Measurements from ENCODE around the gene NUDT3. TPM values are rescaled to one million over a fixed set of nuclear protein-coding genes. Genes with fewer than 3 reads are reported as not detected.

NUDT3 gene
- total RNA-seq, 1 experiment from 2014 or later, result 25.2 TPM

DNA sequence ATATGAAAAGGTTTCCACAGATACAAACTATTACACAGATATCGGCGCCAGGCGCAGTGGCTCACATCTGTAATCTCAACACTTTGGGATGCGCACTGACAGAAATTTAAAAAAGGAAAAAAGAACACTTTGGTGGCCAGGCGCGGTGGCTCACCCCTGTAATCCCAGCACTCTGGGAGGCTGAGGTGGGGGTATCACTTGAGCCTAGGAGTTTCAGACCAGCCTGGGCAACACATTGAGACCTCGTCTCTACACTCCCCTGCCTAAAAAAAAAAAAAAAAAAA is 41.6 kb downstream of the NUDT3 start:
- Histone ChIP-seq H3K9me2 (ENCODE audit: insufficient read depth) (no peaks in the 10 kb centered on the region), H3K27ac (ENCODE audit: low read depth, low read length) (no peak overlapping the region), H3K9me3 (ENCODE audit: control insufficient read depth in 1 of 2, insufficient read depth in 1 of 2, low read depth in 1 of 2, low read length in 2 of 2) (no peaks in the 10 kb centered on the region), H3K79me2 (ENCODE audit: insufficient read depth, low read length) (peaks cover 91% of the 10 kb centered on the region), H3K4me3 (replicated peaks in 1 of 2; ENCODE audit: low read depth in 1 of 2, low read length in 2 of 2) (no peak overlapping the region), H3K27me3 (ENCODE audit: insufficient read depth, low read length) (no peaks in the 10 kb centered on the region), H3K4me1 (ENCODE audit: control insufficient read depth in 1 of 2, insufficient read depth in 2 of 2, low read length in 2 of 2) (peaks cover 0 to 2% of the 10 kb centered on the region in 2 experiments; a peak in 1 of 4 replicates), H3K9ac (ENCODE audit: low read length) (no peak overlapping the region), H3K36me3 (ENCODE audit: control insufficient read depth in 1 of 2, insufficient read depth in 2 of 2, low read length in 2 of 2) (no peaks in the 10 kb centered on the region), H4K20me1 (ENCODE audit: insufficient read depth) (peaks cover 25% of the 10 kb centered on the region), H2AFZ (ENCODE audit: low read depth, low read length, poor library complexity, severe bottlenecking) (no peak overlapping the region), H3K4me2 (ENCODE audit: low read length) (no peak overlapping the region)
- intact Hi-C loops (cut with micrococcal nuclease), result no loop called here
- TF ChIP-seq EZH2 (IDR thresholded peaks at IDR 0.05) (no peak), MAX (IDR thresholded peaks at IDR 0.05) (no peak), EGR1 (IDR thresholded peaks at IDR 0.05; ENCODE audit: low read depth) (no peak), ZNF274 (IDR thresholded peaks at IDR 0.05; ENCODE audit: low read depth, low read length) (no peak), JUND (IDR thresholded peaks at IDR 0.05) (no peak), CEBPB (IDR thresholded peaks at IDR 0.05; ENCODE audit: low read depth) (no peak), RAD21 (IDR thresholded peaks at IDR 0.05; ENCODE audit: low read depth) (no peak), TCF7L2 (IDR thresholded peaks at IDR 0.05; ENCODE audit: borderline replicate concordance, extremely low read depth, insufficient read depth, insufficient read length) (no peak), YY1 (IDR thresholded peaks at IDR 0.05; ENCODE audit: extremely low read depth, insufficient replicate concordance, low read depth, low read length) (no peak), SIN3A (IDR thresholded peaks at IDR 0.05; ENCODE audit: low read depth) (no peak), CBX3 (IDR thresholded peaks at IDR 0.05; ENCODE audit: low read depth) (no peak), ZBTB33 (IDR thresholded peaks at IDR 0.05; ENCODE audit: extremely low read depth, insufficient replicate concordance, low read length) (no peak)
- TF ChIP-seq, protein P1, sequence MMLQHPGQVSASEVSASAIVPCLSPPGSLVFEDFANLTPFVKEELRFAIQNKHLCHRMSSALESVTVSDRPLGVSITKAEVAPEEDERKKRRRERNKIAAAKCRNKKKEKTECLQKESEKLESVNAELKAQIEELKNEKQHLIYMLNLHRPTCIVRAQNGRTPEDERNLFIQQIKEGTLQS (IDR thresholded peaks at IDR 0.05), result no peak
- ATAC-seq (no peak), DNase-seq (ENCODE audit: low read depth, low spot score) (no peak)
- CTCF ChIA-PET, result no interaction called here
- RAD21 ChIA-PET (ENCODE audit: low non-redundant PET in 1 of 2, low total read pairs in 2 of 2, uncharacterized antibody in 2 of 2, unreplicated experiment in 2 of 2), result no interaction called here
- POLR2A ChIA-PET, result no interaction called here
- no TSS peak for BruUV-seq (replicated peaks)

Data from HCT116 (cell line).